ENCODE measurements around the gene KRT17.
"Not testable (repeated sequence)": the region's sequence is repeated elsewhere in the genome, so short reads cannot be mapped to it uniquely, and the experiment has no call there.

The KRT17 gene

DNA sequence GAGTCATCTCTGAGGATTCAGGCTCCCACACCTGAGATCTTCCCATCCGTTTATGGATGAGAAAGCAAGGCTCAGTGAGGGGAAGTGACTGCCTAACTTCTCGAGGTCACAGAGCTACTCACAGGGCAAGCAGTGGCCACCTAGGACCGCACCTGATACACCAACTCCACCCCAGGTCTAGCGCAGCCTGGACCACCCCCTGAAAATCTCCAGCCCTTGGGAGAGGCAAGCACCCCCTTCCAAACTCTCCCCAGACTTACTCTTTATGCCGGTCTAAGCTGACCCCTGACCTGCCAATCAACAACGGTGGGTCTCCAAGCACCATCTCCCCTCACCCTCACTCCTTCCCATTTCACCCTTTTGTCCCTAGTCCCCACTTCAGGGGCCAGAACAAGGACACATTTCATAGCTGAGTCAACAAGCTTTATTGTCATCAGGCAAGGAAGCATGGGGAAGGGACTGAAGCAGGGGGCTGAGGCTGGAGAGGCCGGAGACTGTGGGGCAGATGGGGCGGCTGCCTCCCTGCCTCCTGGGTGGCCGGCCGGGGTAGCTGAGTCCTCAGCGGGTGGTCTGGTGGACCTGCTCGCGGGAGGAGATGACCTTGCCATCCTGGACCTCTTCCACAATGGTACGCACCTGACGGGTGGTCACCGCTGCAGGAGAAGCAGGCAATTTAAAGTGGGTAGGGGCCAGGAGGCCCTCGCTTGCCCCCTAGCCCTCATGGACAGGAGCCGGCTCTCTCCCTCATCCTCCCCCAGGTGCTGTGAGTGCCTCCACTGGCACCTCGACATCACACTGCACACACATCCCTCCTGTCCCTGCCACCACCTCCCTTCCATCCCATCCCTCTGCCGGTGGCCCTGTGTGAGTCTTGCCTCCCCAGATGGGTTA, 5.1 kb downstream of the KRT17 start:
- no peak for DNase-seq

DNA sequence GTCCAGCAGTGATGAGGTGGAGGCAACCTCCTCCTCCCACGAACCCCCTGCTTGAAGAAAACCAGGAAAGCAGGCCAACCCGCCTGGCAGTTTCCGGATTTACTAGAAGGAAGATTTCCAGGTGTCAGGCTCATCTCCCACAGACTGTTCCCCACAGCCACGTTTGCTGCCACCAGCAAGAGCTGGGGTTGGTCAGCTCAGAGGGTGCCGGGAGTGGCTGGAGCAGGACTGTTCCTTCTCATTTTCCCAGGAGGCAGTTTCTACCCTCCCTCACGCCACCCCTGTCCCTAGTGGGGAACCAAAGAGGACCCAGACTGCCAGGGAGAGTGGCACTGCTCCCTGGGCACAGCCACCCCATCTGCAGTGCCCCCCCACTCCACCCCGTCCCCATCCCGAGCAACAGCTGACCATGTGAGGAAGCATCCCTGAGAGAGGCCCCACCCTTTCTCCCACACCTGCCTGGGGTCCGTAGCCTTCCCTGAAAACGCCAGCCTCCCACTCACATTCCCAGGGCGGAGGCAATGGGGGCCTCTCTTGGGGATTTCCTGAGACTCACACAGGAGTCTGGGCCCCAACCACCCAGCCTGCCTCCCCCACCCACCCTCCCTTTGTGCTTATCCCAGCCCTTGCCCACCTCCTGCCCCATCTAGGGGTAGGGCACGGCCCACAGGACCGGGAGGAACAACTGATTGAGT, 5.9 kb downstream of the KRT17 start:
- no peak for DNase-seq

DNA sequence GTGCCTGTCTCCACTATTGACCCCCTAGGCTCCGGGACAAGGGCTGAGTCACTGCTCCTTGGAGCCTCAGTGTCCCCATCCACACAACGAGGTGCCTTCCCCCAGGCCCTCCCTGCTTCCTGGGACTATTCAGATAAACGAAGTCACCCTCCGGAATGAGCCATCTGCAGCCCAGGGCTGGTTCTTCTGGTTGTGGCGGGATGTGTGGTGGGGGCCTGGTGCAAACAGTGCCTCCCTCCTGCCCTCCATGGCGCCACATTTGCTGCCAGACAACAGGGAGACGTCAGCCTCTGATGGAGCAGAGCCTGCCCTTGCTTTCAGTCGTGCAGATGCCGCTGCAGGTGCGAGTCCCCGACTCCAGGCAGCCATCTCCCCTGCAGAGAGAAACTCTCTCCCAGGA, 6.7 kb downstream of the KRT17 start:
- DNase-seq, result no peak

DNA sequence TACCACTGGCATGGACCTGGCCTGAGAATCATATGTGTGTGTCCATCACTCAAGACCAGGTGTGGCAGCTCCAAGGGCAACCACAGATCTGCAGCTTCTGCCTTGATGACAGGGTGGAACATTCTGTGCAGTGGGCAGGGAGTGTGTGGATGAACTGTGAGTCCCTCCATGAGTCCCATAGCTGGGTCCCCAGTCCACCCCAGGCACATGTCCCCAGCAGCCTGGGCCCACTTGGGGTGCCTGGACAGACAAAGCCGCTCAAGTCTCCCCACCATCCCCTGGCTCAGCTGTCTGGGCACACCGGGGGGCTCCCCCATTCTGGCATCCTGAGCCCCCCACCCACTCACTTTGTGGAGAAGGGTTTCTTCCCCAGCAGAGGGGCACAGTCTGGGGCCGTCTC, 7.2 kb downstream of the KRT17 start:
- DNase-seq, result no peak

DNA sequence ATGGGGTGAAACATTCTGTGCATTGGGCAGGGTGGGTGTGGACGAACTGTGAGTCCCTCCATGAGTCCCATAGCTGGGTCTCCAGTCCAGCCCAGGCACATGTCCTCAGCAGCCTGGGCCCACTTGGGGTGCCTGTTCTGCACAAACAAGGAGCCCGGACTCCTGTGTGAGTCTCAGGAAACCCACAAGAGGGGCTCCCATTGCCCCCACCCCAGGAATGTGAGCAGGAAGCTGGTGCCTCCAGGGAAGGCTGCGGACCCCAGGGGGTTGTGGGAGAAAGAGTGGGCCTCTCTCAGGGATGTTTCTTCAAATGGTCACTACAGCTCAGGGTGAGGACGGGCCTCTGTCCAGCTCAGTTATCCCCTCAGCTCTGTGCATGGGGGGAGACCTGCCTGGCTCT, 7.9 kb downstream of the KRT17 start:
- DNase-seq, result not testable (repeated sequence)

DNA sequence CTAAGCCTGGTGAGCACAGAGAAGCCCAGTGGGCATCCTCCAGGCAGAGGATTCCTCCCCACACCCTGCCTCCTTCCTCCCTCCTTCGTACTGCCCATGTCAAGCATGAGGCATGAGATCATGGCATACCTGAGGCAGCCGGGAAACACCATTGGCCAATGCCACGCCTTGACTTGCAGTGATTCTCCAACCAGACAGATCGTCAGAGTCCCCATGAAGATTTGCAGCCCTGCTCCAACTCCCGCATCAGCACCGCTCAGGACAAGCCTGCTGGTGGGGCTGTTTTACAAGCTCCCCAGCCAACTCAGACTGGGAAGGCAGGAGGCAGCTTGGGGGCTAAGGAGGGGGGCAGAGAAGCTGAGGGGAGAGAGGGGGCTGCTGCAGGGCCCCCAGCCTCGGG, 8.9 kb downstream of the KRT17 start:
- DNase-seq, result no peak

DNA sequence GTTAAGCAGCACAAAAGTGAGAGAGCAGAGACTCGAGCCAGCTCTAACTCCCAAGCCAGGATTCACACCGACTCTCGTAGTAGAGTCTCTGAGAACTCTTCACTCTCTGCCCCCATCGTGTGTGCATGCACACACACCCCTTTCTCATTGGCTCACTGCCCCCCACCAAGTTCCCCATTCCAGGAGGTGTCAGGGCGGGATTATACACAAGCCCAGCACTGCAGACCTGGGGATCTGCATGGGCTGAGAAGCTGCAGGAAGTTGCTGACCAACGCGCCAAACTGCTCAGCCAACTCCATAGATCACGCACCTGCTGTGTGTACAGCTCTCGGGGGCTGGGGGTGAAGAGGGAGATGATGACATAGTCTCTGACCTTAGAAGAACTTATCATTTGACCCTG, 9.6 kb downstream of the KRT17 start:
- not testable (repeated sequence) for DNase-seq

DNA sequence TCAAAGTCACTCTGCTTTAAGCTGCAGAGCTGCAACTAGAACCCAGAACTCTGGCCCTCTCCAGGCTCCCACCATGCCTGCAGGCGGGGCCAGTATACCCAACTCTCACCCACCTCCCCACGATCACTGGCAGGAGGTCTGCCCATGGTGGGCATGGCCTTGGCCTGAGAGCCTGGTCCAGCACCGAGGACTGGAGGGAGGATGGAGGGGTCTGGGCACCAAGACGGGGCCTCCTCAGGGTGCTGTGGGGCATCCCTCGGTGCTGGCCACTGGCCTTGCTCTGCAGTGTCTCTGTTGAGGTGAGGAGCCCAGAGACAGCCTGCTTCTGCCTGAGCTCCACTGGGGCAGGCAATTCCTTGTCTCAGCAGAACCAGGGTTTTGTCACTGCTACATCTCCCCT, 10.3 kb downstream of the KRT17 start:
- DNase-seq, result no peak

DNA sequence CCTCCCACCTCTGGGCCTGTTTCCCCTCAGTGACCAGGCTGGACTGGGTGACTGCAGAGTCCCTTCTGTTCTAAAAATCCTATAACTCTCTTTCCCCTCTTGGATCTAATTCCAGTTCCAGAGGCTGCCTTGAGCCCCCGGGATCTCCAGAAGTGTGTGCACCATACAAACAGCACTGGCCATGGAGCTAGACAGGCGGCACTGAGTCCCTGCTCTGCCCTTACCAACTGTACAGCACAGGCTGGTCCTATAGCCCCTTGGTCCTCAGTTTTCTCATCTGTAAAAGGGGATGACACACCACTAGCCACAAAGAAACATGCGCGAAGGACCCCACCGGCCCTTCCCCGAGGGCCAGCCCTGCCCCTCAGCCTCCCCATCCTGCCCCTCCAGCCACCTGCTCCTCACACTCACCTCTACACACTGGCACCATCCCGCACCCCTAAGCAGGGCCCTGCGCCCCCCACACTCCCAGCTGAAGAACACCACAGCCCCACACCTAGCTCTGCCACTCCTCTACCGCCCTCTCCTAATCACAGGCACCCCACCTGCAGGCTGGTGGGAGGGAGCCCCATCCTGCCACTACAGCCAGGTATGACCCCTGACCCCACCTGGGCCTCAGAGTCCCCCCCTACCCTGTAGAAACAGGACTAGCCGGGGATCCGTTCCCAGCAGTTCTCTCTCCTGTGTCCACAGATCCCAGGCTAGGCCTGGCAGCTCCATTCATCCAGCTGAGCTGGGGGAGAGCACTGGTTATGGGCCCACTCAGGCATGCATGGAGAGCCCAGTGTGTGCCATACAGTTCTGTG, 10.9 kb downstream of the KRT17 start:
- DNase-seq, result no peak

DNA sequence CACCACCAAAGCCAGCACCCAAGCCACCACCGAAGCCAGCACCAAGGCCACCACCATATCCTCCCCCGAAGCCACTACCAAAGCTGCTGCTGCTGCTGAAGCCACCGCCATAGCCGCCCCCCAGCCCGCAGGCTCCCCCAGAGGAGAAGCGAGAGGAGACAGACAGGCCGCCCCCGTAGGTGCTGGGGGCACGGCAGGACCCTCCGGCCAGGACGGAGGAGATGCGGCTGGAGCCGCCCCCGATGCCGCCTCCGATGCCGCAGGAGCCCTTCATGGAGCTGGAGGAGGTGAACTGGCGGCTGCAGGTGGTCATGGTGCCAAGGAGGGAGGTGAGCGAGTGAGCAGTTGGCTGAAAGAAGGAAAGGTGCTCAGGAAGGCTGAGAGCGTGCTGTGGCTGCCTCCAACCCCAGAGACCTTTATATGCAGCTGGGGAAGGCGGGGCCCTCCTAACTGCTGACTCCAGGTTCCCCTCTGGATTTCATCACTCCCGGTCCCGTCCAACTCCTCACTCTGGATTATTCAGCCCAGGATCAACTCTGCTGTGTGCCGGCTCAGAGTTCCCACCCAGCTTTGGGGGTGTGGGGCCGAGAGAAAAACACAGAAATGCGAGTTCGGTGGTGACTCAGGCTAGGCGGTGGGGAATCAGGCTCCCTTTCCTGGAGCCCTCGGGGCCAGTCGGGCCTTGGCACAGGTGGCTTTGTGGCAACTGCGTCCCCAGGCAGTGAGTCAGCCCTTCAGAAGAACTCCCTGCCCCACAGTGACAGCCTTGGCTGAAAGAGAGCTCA, 11.8 kb downstream of the KRT17 start, which contains the start of gene KRT16:
Gene KRT16 (minus strand): TSS at position 392 of the 785 bp plus-strand sequence. CDS start 79 bp downstream, at position 313.
- DNase-seq, result not testable (repeated sequence)

DNA sequence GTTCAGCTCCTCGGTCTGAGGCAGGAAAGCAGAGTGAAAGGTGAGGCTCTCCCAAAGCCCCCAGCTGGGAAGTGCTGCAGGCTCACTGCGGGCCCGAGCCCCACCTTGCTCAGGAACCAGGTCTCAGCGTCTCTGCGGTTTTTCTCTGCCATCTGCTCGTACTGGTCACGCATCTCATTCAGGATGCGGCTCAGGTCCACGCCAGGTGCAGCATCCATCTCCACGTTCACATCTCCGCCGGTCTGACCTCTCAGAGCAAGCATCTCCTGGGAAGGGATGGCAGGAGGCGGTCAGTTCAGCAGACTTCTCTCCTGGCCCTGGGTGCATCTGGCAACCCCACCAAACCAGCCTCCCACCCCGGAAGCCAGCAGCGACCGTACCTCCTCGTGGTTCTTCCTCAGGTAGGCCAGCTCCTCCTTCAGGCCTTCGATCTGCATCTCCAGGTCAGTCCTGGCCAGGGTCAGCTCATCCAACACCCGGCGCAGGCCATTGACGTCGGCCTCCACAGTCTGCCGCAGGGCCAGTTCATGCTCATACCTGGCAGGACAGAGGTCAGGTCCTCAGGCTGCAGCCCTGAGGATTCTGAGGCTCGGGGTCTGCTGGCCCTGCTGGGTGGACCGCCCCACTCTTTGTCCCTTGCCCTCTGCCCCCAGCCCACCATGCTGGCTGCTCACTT, 13.3 kb downstream of the KRT17 start:
- DNase-seq, result no peak

DNA sequence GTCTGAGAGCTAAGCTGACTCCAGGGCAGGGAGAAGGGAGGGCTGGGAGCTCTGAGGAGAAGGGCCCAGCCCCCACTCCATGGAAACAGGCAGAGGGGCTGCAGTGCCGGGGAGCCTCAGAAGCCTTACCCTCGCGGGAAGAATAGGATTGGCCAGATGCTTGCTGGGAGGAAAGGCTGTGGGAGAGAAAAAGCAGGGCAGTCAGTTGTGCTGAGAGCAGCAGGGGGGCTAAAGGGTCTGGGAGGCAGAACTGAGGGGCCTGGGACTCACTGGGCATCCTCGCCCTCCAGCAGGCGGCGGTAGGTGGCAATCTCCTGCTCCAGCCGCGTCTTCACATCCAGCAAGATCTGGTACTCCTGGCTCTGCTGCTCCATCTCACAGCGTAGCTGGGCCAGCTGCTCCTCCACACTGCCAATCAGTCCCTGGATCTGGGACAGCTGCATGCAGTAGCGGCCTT, 14.3 kb downstream of the KRT17 start:
- not testable (repeated sequence) for DNase-seq

DNA sequence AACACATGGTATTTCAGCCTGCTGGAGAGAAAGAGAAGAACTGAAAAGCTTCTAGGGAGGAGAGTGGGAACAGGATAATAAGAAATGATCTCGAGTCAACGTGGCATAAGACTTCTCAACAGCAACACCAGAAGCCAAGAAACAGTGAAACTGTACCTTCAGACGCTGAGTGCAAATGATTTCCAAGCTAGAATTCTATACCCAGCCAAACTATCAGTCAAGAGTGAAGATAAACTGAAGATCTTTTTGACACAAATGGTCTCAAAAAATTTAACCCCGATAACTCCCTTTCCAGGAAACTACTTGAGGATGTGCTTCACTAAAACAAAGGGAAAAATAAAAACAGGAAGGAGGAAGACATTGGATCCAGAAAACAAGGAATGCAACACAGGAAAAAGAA, 17.4 kb downstream of the KRT17 start:
- DNase-seq, result not testable (repeated sequence)

DNA sequence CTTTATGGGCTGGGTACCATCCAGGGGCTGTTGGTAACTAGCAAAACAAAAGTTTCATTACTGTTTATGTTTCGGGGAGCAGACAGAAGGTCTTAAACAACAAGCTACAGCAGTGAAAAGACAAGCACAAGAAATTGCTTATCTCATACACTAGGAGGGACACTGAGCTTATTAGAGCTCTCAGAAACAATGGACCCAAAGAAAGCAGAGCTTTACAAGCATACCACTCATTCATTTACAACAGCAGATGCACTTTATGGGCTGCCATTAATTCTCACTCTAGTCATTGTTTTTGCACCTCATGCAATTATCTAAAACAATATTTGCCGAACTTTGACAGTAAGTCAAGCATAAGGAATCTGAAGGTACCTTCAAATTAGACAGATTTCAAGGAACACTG, 21.9 kb downstream of the KRT17 start:
- DNase-seq, result no peak

DNA sequence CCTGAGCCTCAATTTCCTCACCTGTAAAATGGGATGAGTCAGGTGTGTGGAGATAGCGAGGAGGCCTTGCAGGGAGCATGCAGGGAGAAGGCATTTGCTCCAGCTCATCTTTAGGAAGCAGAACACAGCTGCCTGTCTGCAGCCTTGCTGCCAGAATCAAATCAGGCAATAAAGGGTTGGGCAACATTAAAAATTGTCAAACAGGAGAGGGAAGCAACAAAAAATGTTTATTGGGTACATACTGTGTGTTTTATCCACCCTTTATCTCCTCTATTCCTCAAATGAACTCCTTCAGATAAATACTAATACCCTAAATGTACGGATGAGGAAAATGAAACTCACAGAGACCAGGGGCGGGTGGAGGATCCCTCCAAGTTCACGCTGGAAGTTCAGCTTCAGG, 24.1 kb downstream of the KRT17 start:
- no peak for DNase-seq

DNA sequence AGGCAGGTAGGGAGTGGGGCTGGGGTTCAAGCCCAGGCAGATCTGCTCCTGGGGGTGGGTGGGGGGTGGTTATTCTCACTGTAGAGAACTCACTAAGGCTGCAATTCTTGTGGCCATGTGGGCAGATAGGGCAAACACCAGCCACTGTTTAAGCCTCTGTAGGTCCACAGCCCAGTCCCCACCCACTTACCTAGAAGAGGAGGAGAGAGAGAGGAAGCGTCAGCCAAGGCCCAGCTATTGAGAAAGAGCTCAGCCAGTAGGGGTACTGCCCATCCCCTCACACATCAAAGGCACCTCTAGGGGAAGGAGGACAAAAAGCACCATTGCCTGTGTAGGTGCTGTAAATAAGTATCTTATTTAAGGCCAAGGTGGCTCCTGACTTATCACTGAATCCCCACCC, 24.7 kb downstream of the KRT17 start:
- no peak for DNase-seq

DNA sequence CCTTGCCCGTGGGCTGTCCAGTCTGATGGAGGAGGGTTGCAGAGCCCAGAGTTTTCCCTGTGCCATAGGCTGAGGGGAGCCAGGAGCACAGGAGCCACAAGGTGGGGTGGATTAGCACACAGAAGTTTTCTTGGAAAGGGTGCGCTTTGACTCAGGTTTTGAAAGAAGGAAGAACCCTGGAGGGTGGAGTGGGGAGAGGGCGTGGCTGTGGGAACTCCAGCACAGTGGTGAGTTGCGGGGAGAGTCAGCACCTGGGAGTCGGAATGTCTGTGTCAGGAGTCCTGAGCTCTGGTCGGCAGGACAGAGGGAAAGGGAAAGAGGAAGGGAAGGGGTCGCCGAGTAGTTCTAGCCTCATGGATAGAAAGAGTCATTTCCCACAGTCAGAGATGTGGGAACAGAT, 28.8 kb downstream of the KRT17 start:
- no peak for DNase-seq

DNA sequence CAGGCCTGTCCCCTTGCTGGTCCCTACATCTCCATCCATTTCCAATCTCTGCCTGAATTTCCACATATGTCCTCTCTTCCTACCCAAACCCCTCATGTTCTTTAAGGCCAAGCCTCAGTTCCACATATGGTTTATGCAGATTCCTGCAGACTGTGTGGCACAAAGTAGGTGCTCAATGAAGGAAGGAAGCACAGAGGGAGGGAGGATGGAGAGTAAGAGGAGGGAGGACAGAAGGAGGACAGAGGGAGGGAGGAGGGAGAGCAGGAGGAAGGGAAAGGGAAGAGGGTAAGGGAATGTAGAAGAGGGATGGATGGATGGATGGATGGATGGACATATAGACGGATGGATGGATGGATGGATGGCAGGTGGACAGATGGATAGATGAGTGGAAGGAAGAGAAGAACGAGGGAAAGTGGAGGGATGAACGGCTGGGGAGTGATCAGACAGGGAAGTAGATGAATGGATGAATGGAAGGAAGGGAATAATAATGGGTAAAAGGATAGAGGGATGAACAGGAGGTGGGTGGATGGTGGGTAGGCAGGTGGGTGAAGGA, 29.9 kb downstream of the KRT17 start:
- DNase-seq, result no peak

DNA sequence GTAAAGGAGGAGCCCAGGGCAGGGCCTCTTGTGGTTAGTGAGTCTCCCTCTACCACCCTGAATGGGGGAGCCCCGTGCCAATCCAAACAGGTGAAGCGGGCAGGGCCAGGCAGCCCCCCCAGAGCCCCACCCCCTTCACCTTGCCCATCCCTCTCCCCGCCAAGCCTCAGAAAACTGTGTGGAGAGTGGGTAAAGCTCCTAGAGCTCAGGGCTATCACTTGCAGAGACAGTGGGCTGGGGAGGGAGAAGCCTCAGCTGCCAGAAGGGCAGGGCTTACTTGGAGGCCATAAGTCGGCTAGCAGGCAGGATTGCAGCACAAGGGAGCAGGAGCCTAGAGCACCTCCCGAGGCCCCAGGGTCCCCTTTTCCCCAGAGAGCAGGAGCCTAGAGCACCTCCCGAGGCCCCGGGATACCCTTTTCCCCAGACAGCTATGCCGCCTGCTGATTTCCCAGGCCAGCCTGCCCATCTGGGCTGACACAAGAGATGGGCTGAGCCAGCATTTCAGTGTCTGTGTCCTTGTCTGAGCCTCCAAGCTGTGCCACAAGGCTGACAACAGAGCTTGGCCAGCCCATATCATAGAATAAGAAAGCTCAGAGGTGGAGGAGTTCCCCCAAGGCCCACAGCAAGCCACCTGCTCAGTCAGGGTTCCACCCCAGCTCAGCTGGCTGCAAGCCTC, 30.9 kb downstream of the KRT17 start:
- DNase-seq, result no peak

DNA sequence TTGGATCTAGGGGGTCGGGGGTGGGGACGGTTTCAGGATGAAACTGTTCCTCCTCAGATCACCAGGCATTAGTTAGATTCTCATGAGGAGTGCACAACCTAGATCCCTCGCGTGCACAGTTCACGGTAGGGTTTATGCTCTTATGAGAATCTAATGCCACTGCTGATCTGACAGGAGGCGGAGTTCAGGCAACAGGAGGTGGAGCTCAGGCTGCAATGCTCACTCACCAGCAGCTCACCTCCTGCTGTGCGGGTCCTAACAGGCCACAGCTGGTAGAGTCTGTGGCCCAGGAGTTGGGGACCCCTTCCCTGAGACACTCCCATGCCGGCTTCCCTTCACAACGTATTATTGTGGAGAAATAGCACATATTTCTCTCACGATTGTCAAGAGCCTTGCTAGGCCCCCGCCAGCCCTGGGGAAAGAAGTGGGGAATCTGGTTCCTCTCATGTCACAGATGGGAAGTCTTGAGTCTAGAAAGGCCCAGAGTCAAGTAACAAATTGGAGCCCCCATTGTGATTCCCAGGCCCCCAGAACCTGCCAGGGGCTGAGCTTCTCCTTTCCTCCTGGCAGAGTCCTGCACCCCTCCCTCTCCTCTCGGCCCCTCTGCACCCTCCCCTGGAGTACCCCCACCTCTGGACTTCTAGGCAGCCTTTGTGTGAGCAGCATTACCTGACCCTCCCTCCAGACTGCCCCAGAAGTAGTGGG, 31.6 kb downstream of the KRT17 start:
- no peak for DNase-seq
